Stimulated activated CD8-positive, alpha-beta memory T cell treated with anti-CD3 and anti-CD28 coated beads, Interleukin-15, amount 100 ng/mL, for 1 hour (primary cell): ENCODE results near the gene ZNF429.
"Not testable (repeated sequence)": the region's sequence is repeated elsewhere in the genome, so short reads cannot be mapped to it uniquely, and the experiment has no call there.

Source experiments
- DNase-seq: peaks from one replicate; pipeline ENCODE4 v3.0.0-alpha.2; 2020; ENCODE audit warnings: low read depth

ZNF429 gene

GRCh38 chr19:21593008-21593481 lies 87.6 kb downstream of the ZNF429 start:
- no peak for DNase-seq

DNA sequence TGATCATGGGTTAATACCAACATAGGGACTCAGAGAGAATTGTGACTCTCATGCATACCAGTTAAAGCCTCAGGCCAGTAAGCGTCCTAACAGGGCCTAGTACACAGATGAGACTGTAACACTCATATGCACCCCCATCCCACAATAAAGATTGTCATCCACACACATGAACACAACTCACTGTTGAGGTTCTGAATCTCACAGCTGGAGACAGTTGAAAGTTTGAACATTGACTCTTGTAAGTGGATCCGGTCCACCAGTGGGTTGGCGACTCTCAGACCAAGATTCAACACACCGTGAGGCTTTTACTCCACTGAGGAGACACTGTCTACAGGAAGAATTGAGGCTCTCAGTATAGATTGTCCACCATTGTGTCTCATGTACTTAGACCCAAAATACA lies 88.1 kb downstream of the ZNF429 start:
- DNase-seq, result no peak

DNA sequence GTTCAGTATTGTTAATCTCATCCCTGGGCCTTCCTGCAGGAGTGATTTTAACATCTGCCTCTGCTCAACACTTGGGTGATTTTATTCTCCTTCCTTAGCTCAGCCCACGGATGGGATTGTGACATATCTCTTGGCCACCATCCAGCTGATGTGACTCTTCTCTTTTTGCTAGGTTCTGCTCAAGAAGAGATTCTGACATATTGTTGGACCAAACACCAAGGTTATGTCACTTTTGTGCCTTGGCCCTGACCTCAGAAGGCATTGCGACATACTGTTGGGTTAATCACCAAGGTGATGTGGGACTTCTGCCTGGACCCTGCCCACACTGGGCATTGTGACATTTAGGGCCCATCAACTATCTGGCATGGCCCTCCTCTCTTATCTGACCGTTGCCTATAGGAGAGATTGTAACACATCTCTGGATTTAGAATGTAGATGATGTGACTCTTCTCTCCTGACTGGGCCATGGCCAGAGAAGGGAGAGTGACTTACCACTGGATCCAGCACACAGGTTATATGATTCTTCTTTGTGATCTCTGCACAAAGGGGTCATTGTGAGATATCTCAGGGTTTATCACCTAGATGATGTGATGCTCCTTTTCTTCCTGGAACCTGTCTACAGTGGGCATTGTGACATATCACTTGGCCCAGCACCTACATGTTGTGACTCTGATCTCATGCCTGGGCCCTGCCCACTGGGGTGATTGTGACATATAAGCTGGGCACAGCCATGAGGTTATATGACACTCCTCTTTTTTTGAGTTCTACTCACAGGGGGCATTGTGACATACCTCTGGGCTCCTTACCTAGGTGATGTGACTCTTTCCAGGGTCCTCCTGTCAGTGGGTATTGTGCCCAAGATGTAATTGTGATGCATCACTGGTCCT lies 88.8 kb downstream of the ZNF429 start:
- no peak for DNase-seq

GRCh38 chr19:21595185-21595584 lies 89.8 kb downstream of the ZNF429 start:
- DNase-seq, result no peak

- DNase-seq, result no peak
Measured at GRCh38 chr19:21602082-21602658, 96.8 kb downstream of the ZNF429 start.

DNA sequence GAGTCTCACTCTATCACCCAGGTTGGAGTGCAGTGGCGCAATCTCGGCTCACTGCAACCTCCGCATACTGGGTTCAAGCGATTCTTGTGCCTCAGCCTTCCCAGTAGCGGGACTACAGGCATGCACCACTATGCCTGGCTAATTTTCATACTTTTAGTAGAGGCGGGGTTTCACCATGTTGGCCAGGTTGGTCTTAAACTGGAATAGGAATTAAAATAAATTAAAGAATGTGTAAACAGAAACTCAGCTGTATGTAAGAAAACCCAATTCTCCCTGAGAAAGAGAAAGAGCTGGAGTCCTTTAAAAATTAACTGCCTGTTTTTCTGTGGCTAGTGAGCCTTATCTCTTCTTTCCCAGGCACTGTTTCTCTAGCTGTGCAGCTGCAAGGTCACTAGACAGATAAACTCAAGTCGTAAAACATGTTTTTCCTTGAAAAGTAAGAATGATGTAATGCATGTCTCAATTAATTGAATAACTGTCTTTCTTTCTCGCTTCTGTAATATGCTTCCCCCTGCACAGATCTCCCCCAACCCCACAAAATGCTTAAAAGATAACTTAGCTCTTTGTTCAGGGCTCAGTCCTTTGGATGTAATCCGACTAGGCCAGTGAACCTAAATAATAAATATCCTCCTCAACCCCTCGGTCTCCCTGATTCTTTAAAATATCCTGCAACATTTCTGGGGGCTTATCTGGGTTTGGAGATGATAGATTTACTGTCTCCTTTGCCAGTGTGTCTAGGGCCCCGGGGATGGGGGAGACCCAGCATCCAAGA lies 97.4 kb downstream of the ZNF429 start:
- not testable (repeated sequence) for DNase-seq

- DNase-seq, result no peak
Measured at GRCh38 chr19:21603431-21604231, 98.2 kb downstream of the ZNF429 start.

DNA sequence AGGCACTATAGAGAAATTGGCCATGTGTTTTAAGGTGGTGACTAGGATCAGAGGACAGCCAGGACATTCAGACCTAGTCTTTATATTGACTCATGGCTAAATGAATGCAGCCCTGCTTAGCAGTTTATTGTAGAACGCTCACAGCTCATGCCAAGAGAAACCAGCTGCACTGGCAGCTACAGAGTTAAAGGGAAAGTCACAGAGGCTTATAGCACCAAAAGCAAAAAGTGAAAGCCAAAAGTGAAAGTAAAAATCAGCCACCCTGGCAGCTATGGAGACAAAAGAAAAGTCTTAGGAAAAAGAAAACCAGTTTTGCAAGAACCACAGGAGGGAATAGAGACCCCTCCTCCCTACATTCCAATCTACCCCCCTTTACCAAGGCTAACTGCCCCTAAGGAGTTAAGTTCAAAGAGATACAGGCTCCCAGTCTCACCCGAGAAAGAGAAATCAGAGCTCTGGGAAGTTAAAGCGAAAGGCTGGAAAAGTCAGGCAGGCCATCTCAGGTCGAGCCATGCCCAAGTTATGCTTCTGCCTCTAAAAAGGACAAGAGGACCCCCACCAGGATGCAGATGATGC lies 99.0 kb downstream of the ZNF429 start:
- no peak for DNase-seq
